HepG2 (cell line): ENCODE results near the gene COPB2. TPM values are rescaled to one million over a fixed set of nuclear protein-coding genes. Genes with fewer than 3 reads are reported as not detected.

ENCODE experiments used
- CHCHD3 ChIP-seq: sonication (generic); formaldehyde crosslinking; IDR thresholded peaks from 2 replicates; pipeline ENCODE4 v1.8.0; 2022; ENCODE audit warnings: mild to moderate bottlenecking, missing genetic modification reagents, moderate library complexity
- DR1 ChIP-seq: sonication (generic); formaldehyde crosslinking; IDR thresholded peaks from 2 replicates; pipeline ENCODE4 v1.8.0; 2021; ENCODE audit warnings: mild to moderate bottlenecking, missing genetic modification reagents, inconsistent platforms
- ERF ChIP-seq: IDR thresholded peaks from 2 replicates; pipeline ENCODE4 v1.6.1; 2018; ENCODE audit warnings: missing biosample characterization, missing genetic modification reagents
- MAFG ChIP-seq: sonication (generic); formaldehyde crosslinking; IDR thresholded peaks from 2 replicates; pipeline ENCODE4 v1.5.1; 2020; ENCODE audit warnings: mild to moderate bottlenecking, missing genetic modification reagents
- MYC ChIP-seq: sonication (generic); formaldehyde crosslinking; IDR thresholded peaks from 2 replicates; pipeline ENCODE4 v1.9.0; 2021; ENCODE audit warnings: missing genetic modification reagents, borderline replicate concordance
- PITX1 ChIP-seq: sonication (generic); formaldehyde crosslinking; IDR thresholded peaks from 2 replicates; pipeline ENCODE4 v1.5.1; 2020; ENCODE audit warnings: mild to moderate bottlenecking, missing genetic modification reagents
- PRPF4 ChIP-seq: fragments of 200-400 bp; formaldehyde crosslinking; IDR thresholded peaks from 2 replicates; pipeline ENCODE4 v1.6.1; 2016; ENCODE audit warnings: low read length, low read depth; ENCODE audit not compliant: poor library complexity, severe bottlenecking
- RXRA ChIP-seq: sonication (generic); formaldehyde crosslinking; IDR thresholded peaks from 2 replicates; pipeline ENCODE4 v1.5.1; 2020; ENCODE audit warnings: missing genetic modification reagents
- SAP130 ChIP-seq: IDR thresholded peaks from 2 replicates; pipeline ENCODE4 v1.6.1; 2016; ENCODE audit warnings: low read depth
- SKI ChIP-seq: fragments of 450-650 bp; IDR thresholded peaks from one replicate; pipeline ENCODE4 v1.6.1; 2018; ENCODE audit warnings: mild to moderate bottlenecking; ENCODE audit not compliant: partially characterized antibody
- SP140L ChIP-seq: sonication (generic); formaldehyde crosslinking; IDR thresholded peaks from 2 replicates; pipeline ENCODE4 v1.4.0; 2020; ENCODE audit warnings: missing genetic modification reagents, borderline replicate concordance
- TCF7L2 ChIP-seq: IDR thresholded peaks from 2 replicates; pipeline ENCODE4 v1.6.1; 2011; ENCODE audit warnings: mild to moderate bottlenecking, low read depth, low read length, moderate library complexity
- ZNF136 ChIP-seq: sonication (generic); formaldehyde crosslinking; IDR thresholded peaks from 2 replicates; pipeline ENCODE4 v1.8.1; 2022; ENCODE audit warnings: low read depth, mild to moderate bottlenecking, moderate library complexity, missing genetic modification reagents
- ZNF292 ChIP-seq: sonication (generic); formaldehyde crosslinking; IDR thresholded peaks from 2 replicates; pipeline ENCODE4 v1.8.1; 2022; ENCODE audit warnings: mild to moderate bottlenecking, low read depth, missing genetic modification reagents, borderline replicate concordance
- ZNF441 ChIP-seq: sonication (generic); formaldehyde crosslinking; IDR thresholded peaks from 2 replicates; pipeline ENCODE4 v1.7.0; 2021; ENCODE audit warnings: missing genetic modification reagents, borderline replicate concordance
- ZNF670 ChIP-seq: sonication (generic); formaldehyde crosslinking; IDR thresholded peaks from 2 replicates; pipeline ENCODE4 v1.8.0; 2022; ENCODE audit warnings: mild to moderate bottlenecking, missing genetic modification reagents, borderline replicate concordance
- polyA plus RNA-seq, 8 experiments: library from polyadenylated mRNA; depleted of rRNA in 3 of 8; stranded (reverse) in 7 of 8; unstranded in 1 of 8; fragments of >200 nt; fragmentation: Illumina TruSeq in 4 of 8; extraction: Trizol in 4 of 8; gene quantifications; 2 replicates each; pipeline versions ENCODE4 v1.2.1 to v1.2.3, GENCODE V29; 2011 to 2016; ENCODE audit warnings: low read depth in 4 of 8, missing spikeins in 1 of 8, mixed read lengths in 1 of 8; ENCODE audit not compliant: insufficient read depth in 1 of 8
- total RNA-seq, 5 experiments: library from RNA; depleted of rRNA; stranded (reverse); fragments of >200 nt; fragmentation: Illumina TruSeq; extraction: Trizol; gene quantifications; 2 replicates each; pipeline ENCODE4 v1.2.3, GENCODE V29; 2016; ENCODE audit warnings: low read depth in 1 of 5
- TF ChIP-seq, protein P1 (sequence below): sonication (generic); formaldehyde crosslinking; IDR thresholded peaks from 2 replicates; pipeline ENCODE4 v1.4.0; 2020; ENCODE audit warnings: low read depth, mild to moderate bottlenecking, missing genetic modification reagents
- TF ChIP-seq, protein P2 (sequence below): sonication (generic); formaldehyde crosslinking; IDR thresholded peaks from 2 replicates; pipeline ENCODE4 v1.8.1; 2023; ENCODE audit warnings: mild to moderate bottlenecking, missing genetic modification reagents, borderline replicate concordance
- TF ChIP-seq, protein P3 (sequence below): sonication (generic); formaldehyde crosslinking; IDR thresholded peaks from 2 replicates; pipeline ENCODE4 v1.4.0; 2020; ENCODE audit warnings: missing genetic modification reagents; ENCODE audit errors: not compliant biosample characterization
- TF ChIP-seq, protein P4 (sequence below): sonication (generic); formaldehyde crosslinking; IDR thresholded peaks from 2 replicates; pipeline ENCODE4 v1.5.0; 2020; ENCODE audit warnings: mild to moderate bottlenecking, missing genetic modification reagents, moderate library complexity
- TF ChIP-seq, protein P5 (sequence below): sonication (generic); formaldehyde crosslinking; IDR thresholded peaks from 2 replicates; pipeline ENCODE4 v1.4.0; 2020; ENCODE audit warnings: missing genetic modification reagents
- TF ChIP-seq, protein P6 (sequence below): sonication (generic); formaldehyde crosslinking; conservative IDR thresholded peaks from 2 replicates; pipeline ENCODE4 v1.4.0; 2020; ENCODE audit warnings: missing genetic modification reagents
- TF ChIP-seq, protein P7 (sequence below): sonication (generic); formaldehyde crosslinking; IDR thresholded peaks from 2 replicates; pipeline ENCODE4 v1.4.0; 2020; ENCODE audit warnings: missing genetic modification reagents

Gene COPB2
- total and polyA plus RNA-seq, 2 of the 13 experiments (the other 11 are each of a cell fraction or from before 2014, with no cell fraction given), result 83.3 to 217 TPM

DNA sequence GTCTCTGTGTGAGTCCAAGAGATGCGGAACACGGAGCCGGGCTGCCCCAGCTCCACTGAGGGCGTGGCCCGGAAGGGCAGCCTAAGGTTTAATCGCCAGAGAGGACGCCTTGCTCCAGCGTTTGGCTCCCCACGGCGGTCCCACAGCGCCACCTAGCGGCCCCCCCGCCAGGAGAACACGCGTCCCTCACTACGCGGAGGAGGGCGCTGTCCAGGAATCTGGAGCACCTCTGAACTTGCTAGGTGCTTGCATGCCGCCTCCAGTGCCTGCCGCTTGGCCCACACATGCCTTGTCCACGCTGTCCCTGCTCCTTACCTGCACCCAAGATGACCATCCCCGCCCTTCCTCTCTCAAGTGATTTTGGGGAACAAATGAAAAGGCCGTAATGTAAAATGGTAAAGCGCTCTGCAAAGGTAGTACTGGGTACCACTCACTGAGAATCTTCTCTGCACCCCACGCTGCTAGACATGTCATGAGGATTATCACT lies 60.0 kb downstream of the COPB2 start (continued):
- TF ChIP-seq MYC (CRISPR knock-in tag) (peak; percentile 63; the same call in 1 of the 2 replicates), SAP130 (CRISPR knock-in tag) (0 out of 2 replicates have a peak, but pooled peaks have one; percentile 22), SP140L (CRISPR knock-in tag) (no peak), ZNF136 (CRISPR knock-in tag) (no peak), ERF (CRISPR knock-in tag) (0 out of 2 replicates have a peak, but pooled peaks have one; percentile 37), CHCHD3 (CRISPR knock-in tag) (no peak), PITX1 (no peak), ZNF441 (no peak), PRPF4 (no peak), SKI (no peak), MAFG (CRISPR knock-in tag) (no peak), RXRA (peak; percentile 52), ZNF292 (CRISPR knock-in tag) (no peak), ZNF670 (no peak), DR1 (CRISPR knock-in tag) (no peak), TCF7L2 (no peak)
- TF ChIP-seq, protein P1, sequence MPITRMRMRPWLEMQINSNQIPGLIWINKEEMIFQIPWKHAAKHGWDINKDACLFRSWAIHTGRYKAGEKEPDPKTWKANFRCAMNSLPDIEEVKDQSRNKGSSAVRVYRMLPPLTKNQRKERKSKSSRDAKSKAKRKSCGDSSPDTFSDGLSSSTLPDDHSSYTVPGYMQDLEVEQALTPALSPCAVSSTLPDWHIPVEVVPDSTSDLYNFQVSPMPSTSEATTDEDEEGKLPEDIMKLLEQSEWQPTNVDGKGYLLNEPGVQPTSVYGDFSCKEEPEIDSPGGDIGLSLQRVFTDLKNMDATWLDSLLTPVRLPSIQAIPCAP (CRISPR knock-in tag), result no peak
- TF ChIP-seq, protein P2, sequence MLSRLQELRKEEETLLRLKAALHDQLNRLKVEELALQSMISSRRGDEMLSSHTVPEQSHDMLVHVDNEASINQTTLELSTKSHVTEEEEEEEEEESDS (CRISPR knock-in tag), result no peak
- TF ChIP-seq, protein P3, sequence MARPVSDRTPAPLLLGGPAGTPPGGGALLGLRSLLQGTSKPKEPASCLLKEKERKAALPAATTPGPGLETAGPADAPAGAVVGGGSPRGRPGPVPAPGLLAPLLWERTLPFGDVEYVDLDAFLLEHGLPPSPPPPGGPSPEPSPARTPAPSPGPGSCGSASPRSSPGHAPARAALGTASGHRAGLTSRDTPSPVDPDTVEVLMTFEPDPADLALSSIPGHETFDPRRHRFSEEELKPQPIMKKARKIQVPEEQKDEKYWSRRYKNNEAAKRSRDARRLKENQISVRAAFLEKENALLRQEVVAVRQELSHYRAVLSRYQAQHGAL (CRISPR knock-in tag), result no peak
- TF ChIP-seq, protein P4, sequence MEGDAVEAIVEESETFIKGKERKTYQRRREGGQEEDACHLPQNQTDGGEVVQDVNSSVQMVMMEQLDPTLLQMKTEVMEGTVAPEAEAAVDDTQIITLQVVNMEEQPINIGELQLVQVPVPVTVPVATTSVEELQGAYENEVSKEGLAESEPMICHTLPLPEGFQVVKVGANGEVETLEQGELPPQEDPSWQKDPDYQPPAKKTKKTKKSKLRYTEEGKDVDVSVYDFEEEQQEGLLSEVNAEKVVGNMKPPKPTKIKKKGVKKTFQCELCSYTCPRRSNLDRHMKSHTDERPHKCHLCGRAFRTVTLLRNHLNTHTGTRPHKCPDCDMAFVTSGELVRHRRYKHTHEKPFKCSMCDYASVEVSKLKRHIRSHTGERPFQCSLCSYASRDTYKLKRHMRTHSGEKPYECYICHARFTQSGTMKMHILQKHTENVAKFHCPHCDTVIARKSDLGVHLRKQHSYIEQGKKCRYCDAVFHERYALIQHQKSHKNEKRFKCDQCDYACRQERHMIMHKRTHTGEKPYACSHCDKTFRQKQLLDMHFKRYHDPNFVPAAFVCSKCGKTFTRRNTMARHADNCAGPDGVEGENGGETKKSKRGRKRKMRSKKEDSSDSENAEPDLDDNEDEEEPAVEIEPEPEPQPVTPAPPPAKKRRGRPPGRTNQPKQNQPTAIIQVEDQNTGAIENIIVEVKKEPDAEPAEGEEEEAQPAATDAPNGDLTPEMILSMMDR (CRISPR knock-in tag), result peak; percentile 100
- TF ChIP-seq, protein P5, sequence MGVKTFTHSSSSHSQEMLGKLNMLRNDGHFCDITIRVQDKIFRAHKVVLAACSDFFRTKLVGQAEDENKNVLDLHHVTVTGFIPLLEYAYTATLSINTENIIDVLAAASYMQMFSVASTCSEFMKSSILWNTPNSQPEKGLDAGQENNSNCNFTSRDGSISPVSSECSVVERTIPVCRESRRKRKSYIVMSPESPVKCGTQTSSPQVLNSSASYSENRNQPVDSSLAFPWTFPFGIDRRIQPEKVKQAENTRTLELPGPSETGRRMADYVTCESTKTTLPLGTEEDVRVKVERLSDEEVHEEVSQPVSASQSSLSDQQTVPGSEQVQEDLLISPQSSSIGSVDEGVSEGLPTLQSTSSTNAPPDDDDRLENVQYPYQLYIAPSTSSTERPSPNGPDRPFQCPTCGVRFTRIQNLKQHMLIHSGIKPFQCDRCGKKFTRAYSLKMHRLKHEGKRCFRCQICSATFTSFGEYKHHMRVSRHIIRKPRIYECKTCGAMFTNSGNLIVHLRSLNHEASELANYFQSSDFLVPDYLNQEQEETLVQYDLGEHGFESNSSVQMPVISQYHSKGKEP (CRISPR knock-in tag), result no peak
- TF ChIP-seq, protein P6, sequence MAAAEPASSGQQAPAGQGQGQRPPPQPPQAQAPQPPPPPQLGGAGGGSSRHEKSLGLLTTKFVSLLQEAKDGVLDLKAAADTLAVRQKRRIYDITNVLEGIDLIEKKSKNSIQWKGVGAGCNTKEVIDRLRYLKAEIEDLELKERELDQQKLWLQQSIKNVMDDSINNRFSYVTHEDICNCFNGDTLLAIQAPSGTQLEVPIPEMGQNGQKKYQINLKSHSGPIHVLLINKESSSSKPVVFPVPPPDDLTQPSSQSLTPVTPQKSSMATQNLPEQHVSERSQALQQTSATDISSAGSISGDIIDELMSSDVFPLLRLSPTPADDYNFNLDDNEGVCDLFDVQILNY, result no peak
- TF ChIP-seq, protein P7, sequence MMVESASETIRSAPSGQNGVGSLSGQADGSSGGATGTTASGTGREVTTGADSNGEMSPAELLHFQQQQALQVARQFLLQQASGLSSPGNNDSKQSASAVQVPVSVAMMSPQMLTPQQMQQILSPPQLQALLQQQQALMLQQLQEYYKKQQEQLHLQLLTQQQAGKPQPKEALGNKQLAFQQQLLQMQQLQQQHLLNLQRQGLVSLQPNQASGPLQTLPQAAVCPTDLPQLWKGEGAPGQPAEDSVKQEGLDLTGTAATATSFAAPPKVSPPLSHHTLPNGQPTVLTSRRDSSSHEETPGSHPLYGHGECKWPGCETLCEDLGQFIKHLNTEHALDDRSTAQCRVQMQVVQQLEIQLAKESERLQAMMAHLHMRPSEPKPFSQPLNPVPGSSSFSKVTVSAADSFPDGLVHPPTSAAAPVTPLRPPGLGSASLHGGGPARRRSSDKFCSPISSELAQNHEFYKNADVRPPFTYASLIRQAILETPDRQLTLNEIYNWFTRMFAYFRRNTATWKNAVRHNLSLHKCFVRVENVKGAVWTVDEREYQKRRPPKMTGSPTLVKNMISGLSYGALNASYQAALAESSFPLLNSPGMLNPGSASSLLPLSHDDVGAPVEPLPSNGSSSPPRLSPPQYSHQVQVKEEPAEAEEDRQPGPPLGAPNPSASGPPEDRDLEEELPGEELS (CRISPR knock-in tag), result no peak
